ENCODE measurements around the gene EFCAB6. TPM values are rescaled to one million over a fixed set of nuclear protein-coding genes. Genes with fewer than 3 reads are reported as not detected.
A peak's percentile ranks its signal among the peaks of the same experiment; 100 is the strongest.

EFCAB6 gene
- total RNA-seq, 1 donor from 2014 or later, result 1.8 TPM

DNA sequence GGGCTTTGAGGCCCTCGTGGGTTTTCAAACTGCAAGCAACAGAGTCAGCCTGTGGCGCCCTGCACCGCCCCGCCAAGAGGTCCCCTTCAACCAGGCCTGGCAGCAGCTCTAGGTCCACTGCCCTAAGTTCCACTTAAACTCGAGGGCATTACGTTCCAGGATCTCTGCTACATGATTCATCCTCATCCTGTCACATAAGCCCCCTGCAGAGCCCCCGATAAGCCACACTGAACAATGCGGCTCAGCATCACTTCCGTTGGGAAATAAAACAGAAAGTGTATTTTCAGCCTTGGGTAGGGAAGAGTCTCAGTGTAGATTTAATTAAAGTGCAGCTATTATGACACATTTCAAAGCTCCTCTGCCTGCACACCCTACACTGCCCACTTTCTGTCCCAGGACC lies 25.6 kb upstream of the EFCAB6 start:
- no peak overlapping the region for H3K27ac ChIP-seq (replicated peaks)
- H3K36me3 ChIP-seq, result no peaks in the 10 kb centered on the region
- DNase-seq, result no peak
- no peak for TF ChIP-seq CTCF (IDR thresholded peaks at IDR 0.05; ENCODE audit: borderline replicate concordance)
- H3K9me3 ChIP-seq (replicated peaks), result no peaks in the 10 kb centered on the region
- peaks cover 5% of the 10 kb centered on the region for H3K27me3 ChIP-seq (ENCODE audit: low read depth)
- no peak overlapping the region for H3K4me3 ChIP-seq
- intact Hi-C loops (cut with micrococcal nuclease), result no loop called here
- peaks cover 12% of the 10 kb centered on the region for H3K4me1 ChIP-seq

DNA sequence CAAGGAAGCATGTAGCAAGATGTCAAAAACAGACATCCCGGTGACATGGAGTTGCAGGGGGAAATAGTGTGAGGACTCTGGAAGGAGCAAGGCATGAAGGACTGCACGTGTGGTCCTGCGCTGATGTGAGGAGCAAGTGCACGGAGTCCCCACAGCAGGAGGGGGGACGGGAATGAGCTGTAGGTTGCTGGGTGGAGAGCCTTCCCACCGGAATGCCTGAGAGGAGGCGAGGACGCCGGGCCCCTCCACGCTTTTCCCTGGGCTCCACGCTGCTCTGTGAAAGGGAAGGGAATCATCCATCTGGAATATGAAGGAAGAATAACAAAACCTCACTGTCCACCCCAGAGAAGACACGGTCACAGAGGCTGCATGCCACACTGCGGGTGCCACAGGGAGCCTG lies 23.6 kb upstream of the EFCAB6 start:
- no peak for TF ChIP-seq CTCF (IDR thresholded peaks at IDR 0.05; ENCODE audit: borderline replicate concordance)
- no peak for DNase-seq
- Histone ChIP-seq H3K9me3 (replicated peaks) (no peaks in the 10 kb centered on the region), H3K36me3 (no peaks in the 10 kb centered on the region), H3K4me3 (no peak overlapping the region), H3K4me1 (peaks cover 17% of the 10 kb centered on the region), H3K27me3 (ENCODE audit: low read depth) (peaks cover 5% of the 10 kb centered on the region), H3K27ac (replicated peaks) (no peak overlapping the region)
- intact Hi-C loops (cut with micrococcal nuclease), result no loop called here

- no peaks in the 10 kb centered on the region for H3K9me3 ChIP-seq (replicated peaks)
- no peak overlapping the region for H3K4me3 ChIP-seq
- peaks cover 5% of the 10 kb centered on the region for H3K27me3 ChIP-seq (ENCODE audit: low read depth)
- DNase-seq, result no peak
- no peaks in the 10 kb centered on the region for H3K36me3 ChIP-seq
- intact Hi-C loops (cut with micrococcal nuclease), result no loop called here
- peaks cover 21% of the 10 kb centered on the region for H3K4me1 ChIP-seq
- no peak for TF ChIP-seq CTCF (IDR thresholded peaks at IDR 0.05; ENCODE audit: borderline replicate concordance)
- H3K27ac ChIP-seq (replicated peaks), result no peak overlapping the region
Observed at GRCh38 chr22:43835166-43835565, 23.1 kb upstream of the EFCAB6 start.

- Histone ChIP-seq H3K36me3 (no peaks in the 10 kb centered on the region), H3K27ac (replicated peaks) (no peak overlapping the region), H3K4me1 (peaks cover 37% of the 10 kb centered on the region), H3K4me3 (no peak overlapping the region), H3K27me3 (ENCODE audit: low read depth) (peaks cover 7% of the 10 kb centered on the region), H3K9me3 (replicated peaks) (no peaks in the 10 kb centered on the region)
- no peak for TF ChIP-seq CTCF (IDR thresholded peaks at IDR 0.05; ENCODE audit: borderline replicate concordance)
- intact Hi-C loops (cut with micrococcal nuclease), result no loop called here
- peak; percentile 32 for DNase-seq
Observed at GRCh38 chr22:43833286-43834240, 21.5 kb upstream of the EFCAB6 start.

- no peak for TF ChIP-seq CTCF (IDR thresholded peaks at IDR 0.05; ENCODE audit: borderline replicate concordance)
- H3K27ac ChIP-seq (replicated peaks), result no peak overlapping the region
- no peak for DNase-seq
- H3K36me3 ChIP-seq, result no peaks in the 10 kb centered on the region
- intact Hi-C loops (cut with micrococcal nuclease), result no loop called here
- H3K4me1 ChIP-seq, result peaks cover 38% of the 10 kb centered on the region
- no peaks in the 10 kb centered on the region for H3K9me3 ChIP-seq (replicated peaks)
- no peak overlapping the region for H3K4me3 ChIP-seq
- H3K27me3 ChIP-seq (ENCODE audit: low read depth), result peaks cover 8% of the 10 kb centered on the region
Observed at GRCh38 chr22:43832393-43833265, 20.5 kb upstream of the EFCAB6 start.
